ENCODE results near the gene SYT5. TPM values are rescaled to one million over a fixed set of nuclear protein-coding genes. Genes with fewer than 3 reads are reported as not detected.
A peak's percentile ranks its signal among the peaks of the same experiment; 100 is the strongest.
"Not testable (repeated sequence)": the region's sequence is repeated elsewhere in the genome, so short reads cannot be mapped to it uniquely, and the experiment has no call there.

The SYT5 gene
- total and polyA plus RNA-seq, 9 of the 15 experiments (the other 6 are each of a cell fraction or from before 2014, with no cell fraction given): 1.3 to 20.9 (median 8.8) TPM

DNA sequence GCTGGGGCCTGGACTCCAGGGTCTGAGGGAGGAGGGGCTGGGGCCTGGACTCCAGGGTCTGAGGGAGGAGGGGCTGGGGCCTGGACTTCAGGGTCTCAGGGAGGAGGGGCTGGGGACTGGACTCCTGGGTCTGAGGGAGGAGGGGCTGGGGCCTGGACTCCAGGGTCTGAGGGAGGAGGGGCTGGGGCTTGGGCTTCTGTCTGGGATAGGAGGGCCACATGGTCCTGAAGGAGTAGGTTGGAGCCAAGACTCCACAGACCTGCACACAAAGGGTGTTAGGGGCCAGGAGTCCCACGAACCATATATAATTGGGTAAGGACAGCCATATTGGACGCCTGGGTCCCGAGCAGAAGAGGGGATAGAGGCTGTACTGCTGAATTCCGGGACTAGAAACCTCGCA lies 24.3 kb downstream of the SYT5 start:
- peak overlapping the region; percentile 69 for H3K27ac ChIP-seq (ENCODE audit: extremely low read depth, low read depth, low read length)
- 0 out of 2 replicates have a peak, but pooled peaks have one; percentile 14 for TF ChIP-seq ZNF263 (CRISPR knock-in tag; IDR thresholded peaks at IDR 0.05; ENCODE audit: borderline replicate concordance)
- 0 out of 2 replicates have a peak, but pooled peaks have one; percentile 6 for TF ChIP-seq ETV5 (CRISPR knock-in tag; IDR thresholded peaks at IDR 0.05; ENCODE audit: low read depth)
- peak in 1 of 3 experiments; percentile 53 for TF ChIP-seq YY1 (IDR thresholded peaks at IDR 0.05; ENCODE audit: borderline replicate concordance in 1 of 3, control insufficient read depth in 1 of 3, extremely low read depth in 1 of 3, insufficient read depth in 3 of 3, insufficient read length in 1 of 3, insufficient replicate concordance in 2 of 3, low read depth in 1 of 3, low read length in 2 of 3)
- intact Hi-C loops (cut with micrococcal nuclease): loop anchor here (10.0 kb wide), 1 partner anchor 349 kb away; no protein-coding TSS in a partner anchor
- H3K36me3 ChIP-seq (ENCODE audit: control insufficient read depth, insufficient read depth, low read length): peaks cover 18% of the 10 kb centered on the region; the same call in 2 of the 3 replicates
- CTCF ChIA-PET (ENCODE audit: low intra/inter-chr PET ratio): interaction anchor here (1.2 kb wide), 1 partner anchor 9 kb away, joined by 4 read pairs; no protein-coding TSS in a partner anchor
- H2AFZ ChIP-seq (ENCODE audit: low read depth, low read length): peak overlapping the region; percentile 63
- H3K9me1 ChIP-seq (ENCODE audit: control insufficient read depth, insufficient read depth, low read length); H3K9me3 ChIP-seq (replicated peaks; ENCODE audit: control insufficient read depth, insufficient read depth, low read depth, low read length); H3K27me3 ChIP-seq (ENCODE audit: control insufficient read depth in 2 of 2, insufficient read depth in 2 of 2, low read length in 2 of 2); ATAC-seq; DNase-seq (ENCODE audit: extremely low read depth in 1 of 4, low spot score in 3 of 4); H4K20me1 ChIP-seq (replicated peaks; ENCODE audit: control insufficient read depth, insufficient read depth, low read length); FAIRE-seq: not testable (repeated sequence)
- BruUV-seq (replicated peaks): TSS peak; percentile 40
- peak overlapping the region; percentile 67 to 94 for H3K9ac ChIP-seq (ENCODE audit: insufficient read depth in 1 of 2, low read depth in 2 of 2, low read length in 2 of 2)
- POLR2A ChIA-PET: interaction anchor here (0.5 to 1.3 kb wide), 4 partner anchors 9 to 342 kb away, joined by 3 to 7 read pairs (median 3); no protein-coding TSS in a partner anchor
- WGBS (ENCODE audit: insufficient coverage, low coverage, missing lambda C conversion rate): 6% methylated on average over 5 of the region's 5 CpGs
- peaks cover 40 to 64% of the 10 kb centered on the region in 2 experiments for H3K4me1 ChIP-seq (replicated peaks in 1 of 2; ENCODE audit: control insufficient read depth in 2 of 2, insufficient read depth in 2 of 2, low read length in 2 of 2)
- peaks cover 14% of the 10 kb centered on the region for H3K79me2 ChIP-seq (ENCODE audit: control insufficient read depth, insufficient read depth, low read length)
- H3K4me2 ChIP-seq (ENCODE audit: insufficient read depth, low read length): peak overlapping the region; percentile 77
- H3K4me3 ChIP-seq: peak overlapping the region; percentile 56
- in situ Hi-C loops (cut with MboI): loop anchor here (25.0 kb wide), 1 partner anchor 982 kb away; the partner anchor contains the start of gene ZNF444
